Measurements from ENCODE around the gene PIM2. TPM values are rescaled to one million over a fixed set of nuclear protein-coding genes. Genes with fewer than 3 reads are reported as not detected.
"Not testable (repeated sequence)": the region's sequence is repeated elsewhere in the genome, so short reads cannot be mapped to it uniquely, and the experiment has no call there.

PIM2 gene
- total RNA-seq, 1 experiment from 2014 or later: 27.2 TPM

GRCh38 chrX:48891402-48892288 lies 27.2 kb downstream of the PIM2 start:
- in situ Hi-C loops (cut with HindIII; ENCODE audit: low pct_unique_long_range_greater_than_20kb, low sequenced_read_pairs): no loop called here
- peak; percentile 93 for DNase-seq (ENCODE audit: low read depth)

GRCh38 chrX:48890934-48891401 lies 27.9 kb downstream of the PIM2 start:
- peak; percentile 24 for DNase-seq (ENCODE audit: low read depth)
- in situ Hi-C loops (cut with HindIII; ENCODE audit: low pct_unique_long_range_greater_than_20kb, low sequenced_read_pairs): no loop called here

GRCh38 chrX:48890296-48890925 lies 28.4 kb downstream of the PIM2 start:
- DNase-seq (ENCODE audit: low read depth): no peak
- in situ Hi-C loops (cut with HindIII; ENCODE audit: low pct_unique_long_range_greater_than_20kb, low sequenced_read_pairs): no loop called here

DNA sequence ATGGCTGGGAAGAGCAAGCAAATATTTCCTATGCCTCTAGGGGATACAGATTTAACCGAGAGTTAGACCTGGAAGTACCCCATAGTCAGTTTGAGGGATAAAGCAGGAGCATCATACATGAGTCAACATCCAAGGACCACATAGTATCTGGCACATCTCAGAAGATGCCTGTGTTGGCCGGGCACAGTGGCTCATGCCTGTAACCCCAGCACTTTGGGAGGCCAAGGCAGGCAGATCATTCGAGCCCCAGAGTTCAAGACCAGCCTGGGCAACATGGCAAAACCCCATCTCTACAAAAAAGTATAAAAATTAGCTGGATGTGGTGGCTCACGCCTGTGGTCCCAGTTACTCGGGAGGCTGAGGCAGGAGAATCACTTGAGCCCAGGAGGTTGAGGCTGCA lies 32.2 kb downstream of the PIM2 start:
- DNase-seq (ENCODE audit: low read depth); in situ Hi-C loops (cut with HindIII; ENCODE audit: low pct_unique_long_range_greater_than_20kb, low sequenced_read_pairs): not testable (repeated sequence)

GRCh38 chrX:48883729-48884128 lies 35.1 kb downstream of the PIM2 start:
- DNase-seq (ENCODE audit: low read depth): no peak
- in situ Hi-C loops (cut with HindIII; ENCODE audit: low pct_unique_long_range_greater_than_20kb, low sequenced_read_pairs): no loop called here

DNA sequence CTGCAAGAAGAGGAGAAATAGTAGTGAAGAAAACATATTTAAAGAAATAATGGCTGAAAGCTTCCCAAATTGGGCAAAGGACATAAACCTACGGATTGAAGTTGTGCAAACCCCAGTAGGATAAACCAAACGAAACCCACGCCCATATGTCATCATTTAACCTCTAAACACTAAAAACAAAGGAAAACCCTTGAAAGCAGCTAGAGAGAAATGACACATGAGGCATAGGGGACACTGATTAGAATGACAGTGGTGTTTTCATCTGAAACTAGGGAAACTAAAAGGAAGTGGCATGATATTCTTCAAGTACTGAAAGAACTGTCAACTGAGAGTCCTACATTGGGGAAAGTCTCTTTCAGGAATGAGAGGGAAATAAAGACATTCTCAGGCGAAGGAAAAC lies 41.9 kb downstream of the PIM2 start:
- in situ Hi-C loops (cut with HindIII; ENCODE audit: low pct_unique_long_range_greater_than_20kb, low sequenced_read_pairs); DNase-seq (ENCODE audit: low read depth): not testable (repeated sequence)

DNA sequence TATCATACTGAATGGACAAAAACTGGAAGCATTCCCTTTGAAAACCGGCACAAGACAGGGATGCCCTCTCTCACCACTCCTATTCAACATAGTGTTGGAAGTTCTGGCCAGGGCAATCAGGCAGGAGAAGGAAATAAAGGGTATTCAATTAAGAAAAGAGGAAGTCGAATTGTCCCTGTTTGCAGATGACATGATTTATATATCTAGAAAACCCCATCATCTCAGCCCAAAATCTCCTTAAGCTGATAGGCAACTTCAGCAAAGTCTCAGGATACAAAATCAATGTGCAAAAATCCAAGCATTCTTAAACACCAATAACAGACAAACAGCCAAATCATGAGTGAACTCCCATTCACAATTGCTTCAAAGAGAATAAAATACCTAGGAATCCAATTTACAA lies 46.8 kb downstream of the PIM2 start:
- in situ Hi-C loops (cut with HindIII; ENCODE audit: low pct_unique_long_range_greater_than_20kb, low sequenced_read_pairs): not testable (repeated sequence)

GRCh38 chrX:48864210-48864609 lies 54.6 kb downstream of the PIM2 start:
- DNase-seq (ENCODE audit: low read depth): peak; percentile 83
- in situ Hi-C loops (cut with HindIII; ENCODE audit: low pct_unique_long_range_greater_than_20kb, low sequenced_read_pairs): no loop called here

More for the DNA sequence above, 46.8 kb downstream of the PIM2 start:
- not testable (repeated sequence) for DNase-seq (ENCODE audit: low read depth)

Other genes starting within 250 kb of the PIM2 start
- gene WAS, start 235.2 kb downstream of the PIM2 start, total RNA-seq (2014; rRNA removed; shearing (Covaris generic); ENCODE audit: low replicate concordance): 2.7 TPM in 1 of 2 replicates, not detected in the other
- gene SUV39H1, start 222.3 kb downstream of the PIM2 start, total RNA-seq (2014; rRNA removed; shearing (Covaris generic); ENCODE audit: low replicate concordance): 14.9 and 17.4 TPM in 2 replicates
- gene GLOD5, start 157.3 kb downstream of the PIM2 start, total RNA-seq (2014; rRNA removed; shearing (Covaris generic); ENCODE audit: low replicate concordance): not detected in 2 replicates
- gene GATA1, start 132.4 kb downstream of the PIM2 start, total RNA-seq (2014; rRNA removed; shearing (Covaris generic); ENCODE audit: low replicate concordance): not detected in 2 replicates
- gene HDAC6, start 117.0 kb downstream of the PIM2 start, total RNA-seq (2014; rRNA removed; shearing (Covaris generic); ENCODE audit: low replicate concordance): 64.4 and 101 TPM in 2 replicates
- gene ERAS, start 92.5 kb downstream of the PIM2 start, total RNA-seq (2014; rRNA removed; shearing (Covaris generic); ENCODE audit: low replicate concordance): not detected in 2 replicates
- gene PCSK1N, start 83.4 kb downstream of the PIM2 start, total RNA-seq (2014; rRNA removed; shearing (Covaris generic); ENCODE audit: low replicate concordance): 93.6 and 112 TPM in 2 replicates
- 94.1 and 114 TPM in 2 replicates for gene TIMM17B, start 21.3 kb downstream of the PIM2 start, total RNA-seq (2014; rRNA removed; shearing (Covaris generic); ENCODE audit: low replicate concordance)
- 68.5 and 86.5 TPM in 2 replicates for gene PQBP1, start 21.1 kb downstream of the PIM2 start, total RNA-seq (2014; rRNA removed; shearing (Covaris generic); ENCODE audit: low replicate concordance)
- gene SLC35A2, start 7.4 kb downstream of the PIM2 start, total RNA-seq (2014; rRNA removed; shearing (Covaris generic); ENCODE audit: low replicate concordance): 13.8 and 33.1 TPM in 2 replicates
- gene OTUD5, start 38.6 kb upstream of the PIM2 start, total RNA-seq (2014; rRNA removed; shearing (Covaris generic); ENCODE audit: low replicate concordance): 46.2 and 48.7 TPM in 2 replicates
- 0.24 TPM in 1 of 2 replicates, not detected in the other for gene KCND1, start 52.8 kb upstream of the PIM2 start, total RNA-seq (2014; rRNA removed; shearing (Covaris generic); ENCODE audit: low replicate concordance)
- gene GRIPAP1, start 83.2 kb upstream of the PIM2 start, total RNA-seq (2014; rRNA removed; shearing (Covaris generic); ENCODE audit: low replicate concordance): 17.2 and 17.8 TPM in 2 replicates
- gene TFE3, start 124.3 kb upstream of the PIM2 start, total RNA-seq (2014; rRNA removed; shearing (Covaris generic); ENCODE audit: low replicate concordance): 42.5 and 74.2 TPM in 2 replicates
- gene CCDC120, start 140.0 kb upstream of the PIM2 start, total RNA-seq (2014; rRNA removed; shearing (Covaris generic); ENCODE audit: low replicate concordance): not detected in 2 replicates
- 1.9 and 4.4 TPM in 2 replicates for gene PRAF2, start 155.0 kb upstream of the PIM2 start, total RNA-seq (2014; rRNA removed; shearing (Covaris generic); ENCODE audit: low replicate concordance)
- gene WDR45, start 160.9 kb upstream of the PIM2 start, total RNA-seq (2014; rRNA removed; shearing (Covaris generic); ENCODE audit: low replicate concordance): 22.3 and 34.1 TPM in 2 replicates
- gene GPKOW, start 204.7 kb upstream of the PIM2 start, total RNA-seq (2014; rRNA removed; shearing (Covaris generic); ENCODE audit: low replicate concordance): 32.6 and 46.4 TPM in 2 replicates
- 1.7 and 7.6 TPM in 2 replicates for gene MAGIX, start 243.7 kb upstream of the PIM2 start, total RNA-seq (2014; rRNA removed; shearing (Covaris generic); ENCODE audit: low replicate concordance)